HG03280 (cell line): ENCODE measurements around the gene PCDHGA12.
"Not testable (repeated sequence)": the region's sequence is repeated elsewhere in the genome, so short reads cannot be mapped to it uniquely, and the experiment has no call there.

ENCODE experiments used
- ATAC-seq: cut with Tn5 transposase; IDR thresholded peaks from one replicate; pipeline ENCODE4 v1.9.1; 2021; ENCODE audit warnings: mild to moderate bottlenecking, moderate library complexity; ENCODE audit not compliant: unreplicated experiment

PCDHGA12 gene

GRCh38 chr5:141430332-141431113, at the start of gene PCDHGA12:
PCDHGA12 (plus strand) TSS chr5:141430507; CDS start chr5:141430760, 253 bp downstream.
- ATAC-seq: peak; percentile 89

GRCh38 chr5:141382469-141383294, 47.6 kb upstream of the PCDHGA12 start, which contains the start of gene PCDHGA7:
PCDHGA7 (plus strand) TSS chr5:141382742; CDS start chr5:141382900, 158 bp downstream.
- no peak for ATAC-seq

- ATAC-seq: no peak
Measured at GRCh38 chr5:141383345-141383744, 47.0 kb upstream of the PCDHGA12 start.

GRCh38 chr5:141384471-141385267, 45.6 kb upstream of the PCDHGA12 start:
- ATAC-seq: no peak

- peak; percentile 93 for ATAC-seq
Measured at GRCh38 chr5:141387557-141388311, 42.6 kb upstream of the PCDHGA12 start, which contains the start of gene PCDHGB4. PCDHGB4 (plus strand) TSS chr5:141387698; CDS start chr5:141387885, 187 bp downstream.

- ATAC-seq: no peak
Measured at GRCh38 chr5:141388661-141389060, 41.6 kb upstream of the PCDHGA12 start.

- ATAC-seq: no peak
Measured at GRCh38 chr5:141389153-141390042, 40.9 kb upstream of the PCDHGA12 start.

GRCh38 chr5:141392429-141393198, 37.7 kb upstream of the PCDHGA12 start, which contains the start of gene PCDHGA8:
PCDHGA8 (plus strand) TSS chr5:141392633; CDS start chr5:141392814, 181 bp downstream.
- ATAC-seq: no peak

- ATAC-seq: no peak
Measured at GRCh38 chr5:141393267-141393666, 37.0 kb upstream of the PCDHGA12 start.

GRCh38 chr5:141394401-141395187, 35.7 kb upstream of the PCDHGA12 start:
- ATAC-seq: not testable (repeated sequence)

- ATAC-seq: not testable (repeated sequence)
Measured at GRCh38 chr5:141397756-141398551, 32.4 kb upstream of the PCDHGA12 start, which contains the start of gene PCDHGB5. PCDHGB5 (plus strand) TSS chr5:141397947; CDS start chr5:141398128, 181 bp downstream.

GRCh38 chr5:141398608-141399007, 31.7 kb upstream of the PCDHGA12 start:
- no peak for ATAC-seq

- ATAC-seq: no peak
Measured at GRCh38 chr5:141399555-141400258, 30.6 kb upstream of the PCDHGA12 start.

GRCh38 chr5:141402553-141403243, 27.6 kb upstream of the PCDHGA12 start, which contains the start of gene PCDHGA9:
PCDHGA9 (plus strand) TSS chr5:141402778; CDS start chr5:141402953, 175 bp downstream.
- ATAC-seq: no peak

- no peak for ATAC-seq
Measured at GRCh38 chr5:141403387-141403786, 26.9 kb upstream of the PCDHGA12 start.
